Amygdala (tissue), 56 donors: Measurements from ENCODE around the gene YWHAE.
"Not testable (repeated sequence)": the region's sequence is repeated elsewhere in the genome, so short reads cannot be mapped to it uniquely, and the experiment has no call there.

Experiments
- DNase-seq, 56 donors: peaks; one replicate each; lab custom pipeline; 2025; lab: John Stamatoyannopoulos, UW

YWHAE gene

DNA sequence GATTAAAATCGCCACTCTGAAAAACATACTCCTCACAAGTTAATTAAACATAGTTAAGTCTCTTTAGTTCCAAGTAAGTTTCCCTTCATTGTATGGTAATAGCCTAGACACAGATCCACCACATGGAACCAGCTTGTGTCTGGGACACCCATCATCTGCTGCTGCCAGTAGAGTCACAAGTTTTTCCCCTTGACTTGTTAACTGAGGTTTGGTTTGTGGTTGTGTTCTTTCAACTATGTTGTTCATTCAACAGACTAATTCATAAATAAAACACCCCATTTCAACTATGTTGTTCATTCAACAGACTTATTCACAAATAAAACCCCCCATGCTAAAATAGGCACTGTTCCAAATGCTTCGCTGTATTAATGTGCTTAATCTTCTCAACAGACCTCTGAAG is 24.4 kb downstream of the YWHAE start:
- no peak for DNase-seq

DNA sequence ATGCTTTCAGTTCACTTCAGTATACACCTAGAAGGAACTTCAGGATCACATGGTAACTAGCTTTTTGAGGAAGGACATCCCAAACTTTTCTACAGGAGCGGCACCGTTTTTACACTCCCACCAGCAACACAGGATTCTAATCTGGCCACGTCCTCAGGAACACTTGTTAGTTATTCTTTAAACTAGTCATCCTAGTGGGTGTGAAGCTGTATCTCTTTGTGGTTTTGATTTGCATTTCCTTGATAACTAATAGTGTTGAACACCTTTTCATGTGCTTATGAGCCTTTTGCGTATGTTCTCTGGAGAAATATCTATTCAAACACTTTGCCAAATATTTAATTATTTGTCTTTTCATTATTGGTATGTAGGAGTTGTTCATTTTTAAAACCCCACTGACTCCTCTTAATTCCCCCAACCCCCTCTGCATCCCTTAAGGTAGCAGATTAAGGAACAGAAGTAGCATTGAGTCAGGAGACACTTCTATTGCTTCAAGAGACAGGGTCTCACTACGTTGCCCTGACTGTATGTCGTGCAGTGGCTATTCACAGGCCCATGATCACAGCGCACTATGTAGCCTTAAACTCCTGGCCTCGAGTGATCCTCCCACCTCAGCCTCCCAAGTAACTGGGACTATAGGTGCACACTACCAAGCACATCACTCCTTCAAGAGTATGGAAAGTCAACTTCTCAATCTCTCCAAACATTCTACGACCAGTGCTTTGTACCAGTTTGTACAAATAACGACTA is 25.4 kb downstream of the YWHAE start:
- no peak for DNase-seq

GRCh38 chr17:1373707-1374237 is 26.2 kb downstream of the YWHAE start:
- no peak for DNase-seq

GRCh38 chr17:1372618-1373017 is 27.4 kb downstream of the YWHAE start:
- DNase-seq = no peak

DNA sequence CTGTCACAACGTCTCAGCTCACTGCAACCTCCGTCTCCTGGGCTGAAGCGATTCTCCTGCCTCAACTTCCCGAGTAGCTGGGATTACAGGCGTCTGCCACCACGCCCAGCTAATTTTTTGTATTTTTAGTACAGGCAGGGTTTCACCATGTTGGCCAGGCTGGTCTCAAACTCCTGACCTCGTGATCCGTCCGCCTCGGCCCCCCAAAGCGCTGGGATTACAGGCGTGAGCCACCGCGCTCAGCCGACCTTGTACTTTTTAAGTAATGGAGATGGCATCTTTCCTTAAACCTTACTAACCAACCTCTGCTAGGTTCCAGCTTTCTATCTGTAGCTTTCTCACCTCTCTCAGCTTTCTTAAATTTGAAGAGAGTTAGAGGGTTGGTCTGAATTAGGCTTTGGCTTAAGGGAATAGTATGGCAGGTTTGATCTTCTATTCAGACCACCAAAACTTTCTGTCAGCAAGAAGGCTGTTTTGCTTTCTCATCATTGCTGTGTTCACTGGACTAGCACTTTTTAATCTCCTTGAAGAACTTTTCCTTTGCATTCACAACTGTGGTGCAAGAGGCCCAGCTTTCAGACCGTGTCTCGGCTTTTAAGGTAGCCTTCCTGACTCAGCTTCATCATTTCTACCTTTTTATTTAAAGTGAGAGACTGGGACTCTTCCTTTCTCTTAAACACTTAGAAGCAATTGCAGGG is 28.0 kb downstream of the YWHAE start:
- DNase-seq = no peak

- DNase-seq = no peak
These were observed 31.4 kb downstream of the YWHAE start for GRCh38 chr17:1368588-1368987.

- no peak for DNase-seq
These were observed 32.7 kb downstream of the YWHAE start for GRCh38 chr17:1367351-1367745.

DNA sequence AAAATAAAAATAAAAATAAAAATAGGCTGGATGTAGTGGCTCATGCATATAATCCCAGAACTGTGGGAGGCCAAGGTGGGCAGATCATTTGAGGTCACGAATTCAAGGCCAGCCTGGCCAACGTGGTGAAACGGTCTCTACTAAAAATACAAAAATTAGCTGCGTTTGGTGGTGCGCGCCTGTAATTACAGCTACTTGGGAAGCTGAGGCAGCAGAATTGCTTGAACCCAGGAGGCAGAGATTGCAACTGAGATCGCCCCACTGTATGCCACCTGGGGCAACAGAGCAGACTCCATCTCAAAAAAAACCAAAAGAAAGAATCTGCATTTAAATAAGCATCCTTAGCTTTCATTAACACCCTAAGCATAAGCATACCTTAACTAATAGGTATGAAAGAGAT is 33.8 kb downstream of the YWHAE start:
- DNase-seq = no peak

- peak in 35 of 56 donors; percentile 5 to 81 (median 32) for DNase-seq
These were observed 34.5 kb downstream of the YWHAE start for GRCh38 chr17:1365445-1366039.

GRCh38 chr17:1362964-1363363 is 37.1 kb downstream of the YWHAE start:
- DNase-seq = peak in 3 of 56 donors; percentile 6 to 27 (median 11)

GRCh38 chr17:1362065-1362848 is 37.8 kb downstream of the YWHAE start:
- no peak for DNase-seq

GRCh38 chr17:1360975-1361374 is 39.0 kb downstream of the YWHAE start:
- no peak for DNase-seq

DNA sequence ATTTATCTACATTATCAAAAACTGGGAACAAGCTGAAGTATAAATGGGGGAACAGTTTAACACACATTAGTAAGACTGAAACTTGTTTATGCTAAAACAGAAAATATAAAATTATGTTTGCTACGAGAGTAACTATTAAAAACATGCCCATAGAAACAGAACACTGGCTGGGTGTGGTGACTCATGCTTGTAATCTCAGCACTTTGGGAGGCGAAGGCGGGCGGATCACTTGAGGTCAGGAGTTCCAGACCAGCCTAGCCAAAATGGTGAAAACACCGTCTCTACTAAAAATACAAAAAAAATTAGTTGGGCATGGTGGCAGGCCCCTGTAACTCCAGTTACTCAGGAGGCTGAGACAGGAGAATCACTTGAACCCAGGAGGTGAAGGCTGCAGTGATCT is 39.7 kb downstream of the YWHAE start:
- DNase-seq = peak in 1 of 56 donors; percentile 15

DNA sequence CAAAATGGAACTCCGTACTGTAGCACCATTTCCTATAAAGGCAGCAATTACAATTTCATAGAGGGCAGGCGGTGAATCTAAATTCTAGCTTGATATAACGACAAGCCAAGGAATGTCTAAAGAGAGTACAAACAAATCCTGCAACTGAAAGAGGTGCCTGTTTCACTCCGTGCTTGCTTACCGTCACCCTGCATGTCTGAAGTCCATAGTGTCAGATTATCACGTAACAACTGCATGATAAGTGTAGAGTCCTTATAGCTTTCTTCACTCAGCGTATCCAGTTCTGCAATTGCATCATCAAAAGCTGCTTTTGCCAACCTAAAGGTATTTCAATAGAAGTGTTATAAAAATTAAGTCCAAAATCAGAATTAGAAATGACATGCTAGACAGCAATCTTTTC is 46.0 kb downstream of the YWHAE start:
- no peak for DNase-seq

DNA sequence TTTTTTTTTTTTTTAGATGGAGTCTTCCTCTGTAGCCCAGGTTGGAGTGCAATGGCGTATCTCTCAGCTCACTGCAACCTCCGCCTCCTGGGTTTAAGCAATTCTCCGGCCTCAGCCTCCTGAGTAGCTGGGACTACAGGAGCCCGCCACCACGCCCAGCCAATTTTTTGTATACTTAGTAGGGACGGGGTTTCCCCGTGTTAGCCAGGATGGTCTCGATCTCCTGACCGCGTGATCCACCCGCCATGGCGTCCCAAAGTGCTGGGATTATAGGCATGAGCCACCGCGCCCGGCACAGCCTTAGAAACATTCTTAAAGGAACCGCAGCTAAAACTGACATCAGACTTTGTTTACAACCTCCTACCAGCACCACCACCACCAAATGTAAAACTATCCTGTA is 47.5 kb downstream of the YWHAE start:
- DNase-seq = not testable (repeated sequence)

- DNase-seq = peak in 6 of 56 donors; percentile 10 to 34 (median 14)
These were observed 48.1 kb downstream of the YWHAE start for GRCh38 chr17:1351971-1352370.

GRCh38 chr17:1351275-1351674 is 48.7 kb downstream of the YWHAE start:
- DNase-seq = no peak

- peak in 1 of 56 donors; percentile 3 for DNase-seq
These were observed 52.3 kb downstream of the YWHAE start for GRCh38 chr17:1347589-1348323.

- no peak for DNase-seq
These were observed 55.5 kb downstream of the YWHAE start for GRCh38 chr17:1344521-1344920.

DNA sequence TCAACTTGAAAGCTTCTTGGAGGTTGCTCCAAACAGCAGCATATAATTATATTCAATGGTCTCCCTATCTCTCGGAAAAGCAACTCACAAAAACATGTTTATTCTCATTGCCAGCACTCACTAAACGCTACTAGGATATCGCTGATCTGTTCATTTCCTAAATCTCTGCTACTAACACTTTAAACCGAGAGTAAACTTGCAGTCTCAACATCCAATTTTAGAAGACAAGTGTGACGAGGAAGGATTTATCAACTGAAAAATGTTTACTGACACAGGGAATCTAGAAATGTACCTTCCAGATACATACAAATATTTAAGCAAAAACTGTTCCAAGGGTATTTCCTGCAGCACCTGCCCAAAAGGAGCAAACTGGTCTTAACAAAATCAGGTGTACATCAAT is 56.5 kb downstream of the YWHAE start:
- DNase-seq = no peak
